GM23338 (cell line): ENCODE results near the gene HBS1L. TPM values are rescaled to one million over a fixed set of nuclear protein-coding genes. Genes with fewer than 3 reads are reported as not detected.

Experiments
- ATAC-seq: fragments of 200-7000 bp; cut with Tn5 transposase; 3 replicates; pipeline ENCODE4 v1.9.1; 2020
- DNase-seq: peaks from one replicate; pipeline ENCODE4 v3.0.0-alpha.2; 2015; ENCODE audit warnings: low spot score
- H2AFZ ChIP-seq: fragments of 200-600 bp; sonication (generic); 2 replicates; pipeline ENCODE4 v1.8.0; 2016; ENCODE audit warnings: antibody characterized with exemption, mild to moderate bottlenecking, moderate library complexity
- H3F3A ChIP-seq: fragments of 200-600 bp; sonication (generic); replicated peaks from 2 replicates; pipeline ENCODE4 v1.8.0; 2017; ENCODE audit warnings: antibody characterized with exemption, mixed run types, low read depth
- H3K27ac ChIP-seq: fragments of 200-600 bp; sonication (generic); 2 replicates; pipeline ENCODE4 v1.6.1; 2016; ENCODE audit warnings: low read depth
- H3K27me3 ChIP-seq: fragments of 200-600 bp; sonication (generic); 2 replicates; pipeline ENCODE4 v1.8.0; 2016; ENCODE audit warnings: mild to moderate bottlenecking, mixed run types, moderate library complexity; ENCODE audit not compliant: insufficient read depth
- H3K36me3 ChIP-seq: fragments of 200-600 bp; sonication (generic); 2 replicates; pipeline ENCODE4 v1.8.0; 2016; ENCODE audit warnings: mild to moderate bottlenecking; ENCODE audit not compliant: insufficient read depth
- H3K4me1 ChIP-seq: fragments of 200-600 bp; sonication (generic); 2 replicates; pipeline ENCODE4 v1.8.0; 2016; ENCODE audit warnings: mild to moderate bottlenecking, moderate library complexity; ENCODE audit not compliant: insufficient read depth
- H3K4me2 ChIP-seq: fragments of 200-600 bp; sonication (generic); 2 replicates; pipeline ENCODE4 v1.7.1; 2017; ENCODE audit warnings: mixed run types
- H3K4me3 ChIP-seq: fragments of 200-600 bp; sonication (generic); 2 replicates; pipeline ENCODE4 v1.6.1; 2016; ENCODE audit warnings: mixed run types
- H3K79me2 ChIP-seq: fragments of 200-600 bp; sonication (generic); replicated peaks from 2 replicates; pipeline ENCODE4 v1.8.0; 2017; ENCODE audit warnings: mild to moderate bottlenecking; ENCODE audit not compliant: insufficient read depth
- H3K9me2 ChIP-seq: fragments of 200-600 bp; sonication (generic); 2 replicates; pipeline ENCODE4 v1.8.0; 2017; ENCODE audit not compliant: insufficient read depth
- H4K20me1 ChIP-seq: fragments of 200-600 bp; sonication (generic); replicated peaks from 2 replicates; pipeline ENCODE4 v1.8.0; 2017; ENCODE audit warnings: mild to moderate bottlenecking; ENCODE audit not compliant: insufficient read depth
- H3K27ac Mint-ChIP-seq: 2 replicates; pipeline ENCODE4 v1.8.0; 2020; ENCODE audit warnings: inconsistent platforms, mild to moderate bottlenecking, moderate library complexity, mixed read lengths
- H3K27me3 Mint-ChIP-seq: 3 replicates; pipeline ENCODE4 v1.8.0; 2022; ENCODE audit warnings: low read depth, mild to moderate bottlenecking, moderate library complexity, mixed read lengths, inconsistent platforms; ENCODE audit not compliant: insufficient read depth, poor library complexity
- H3K36me3 Mint-ChIP-seq: 3 replicates; pipeline ENCODE4 v1.8.0; 2021; ENCODE audit warnings: low read depth, mild to moderate bottlenecking, inconsistent platforms, moderate library complexity, mixed read lengths
- H3K4me1 Mint-ChIP-seq: 3 replicates; pipeline ENCODE4 v1.8.0; 2020; ENCODE audit warnings: mild to moderate bottlenecking, inconsistent platforms, mixed read lengths
- H3K4me3 Mint-ChIP-seq: 3 replicates; pipeline ENCODE4 v1.8.0; 2021; ENCODE audit warnings: moderate library complexity, mild to moderate bottlenecking, inconsistent platforms, mixed read lengths
- H3K9me3 Mint-ChIP-seq: 3 replicates; pipeline ENCODE4 v1.8.0; 2020; ENCODE audit warnings: moderate library complexity, mild to moderate bottlenecking, inconsistent platforms, mixed read lengths
- CREB1 ChIP-seq: fragments of 250-450 bp; sonication (Bioruptor Pico); IDR thresholded peaks from 2 replicates; pipeline ENCODE4 v1.5.0; 2020; ENCODE audit warnings: low read depth, mild to moderate bottlenecking, moderate library complexity
- EZH2 ChIP-seq: fragments of 200-600 bp; sonication (generic); IDR thresholded peaks from one replicate; pipeline ENCODE4 v1.8.0; 2017; ENCODE audit warnings: antibody characterized with exemption, mild to moderate bottlenecking, low read depth; ENCODE audit not compliant: unreplicated experiment
- EZH2phosphoT487 ChIP-seq: fragments of 200-600 bp; sonication (generic); IDR thresholded peaks from one replicate; pipeline ENCODE4 v1.8.1; 2018; ENCODE audit warnings: antibody characterized with exemption; ENCODE audit not compliant: unreplicated experiment
- JUNB ChIP-seq: IDR thresholded peaks from one replicate; pipeline ENCODE4 v1.6.1; 2016; ENCODE audit warnings: antibody characterized with exemption; ENCODE audit not compliant: unreplicated experiment
- NANOG ChIP-seq: IDR thresholded peaks from 2 replicates; pipeline ENCODE4 v1.6.1; 2016; ENCODE audit warnings: antibody characterized with exemption, borderline replicate concordance
- POLR2AphosphoS5 ChIP-seq: IDR thresholded peaks from 2 replicates; pipeline ENCODE4 v1.6.1; 2016; ENCODE audit warnings: antibody characterized with exemption, low read depth
- STAT1 ChIP-seq: IDR thresholded peaks from one replicate; pipeline ENCODE4 v1.6.1; 2016; ENCODE audit warnings: antibody characterized with exemption; ENCODE audit not compliant: unreplicated experiment
- ZNF114 ChIP-seq: fragments of 250-450 bp; sonication (Bioruptor Pico); IDR thresholded peaks from 2 replicates; pipeline ENCODE4 v1.5.0; 2020; ENCODE audit warnings: mild to moderate bottlenecking, moderate library complexity
- ZNF331 ChIP-seq: fragments of 250-450 bp; sonication (Bioruptor Pico); IDR thresholded peaks from 2 replicates; pipeline ENCODE4 v1.5.0; 2020; ENCODE audit warnings: low read depth, mild to moderate bottlenecking, moderate library complexity
- polyA plus RNA-seq: library from polyadenylated mRNA; unstranded; fragments of >200 nt; fragmentation: Nextera tagmentation; extraction: Ambion mirVana; gene quantifications from 2 replicates; pipeline ENCODE4 v1.2.1, GENCODE V29; 2016
- total RNA-seq: library from RNA; depleted of rRNA; stranded (reverse); fragments of >200 nt; shearing (Covaris generic); gene quantifications from 2 replicates; pipeline ENCODE4 v1.2.3, GENCODE V29; 2014
- TF ChIP-seq, protein P1 (sequence below), 2 experiments: fragments of 200-600 bp in 1 of 2; sonication (generic) in 1 of 2; conservative IDR thresholded peaks; 2 replicates each; pipeline versions ENCODE4 v1.5.1 to v1.6.1; 2016 to 2017; ENCODE audit warnings: antibody characterized with exemption in 2 of 2, low read depth in 2 of 2, mild to moderate bottlenecking in 2 of 2, moderate library complexity in 1 of 2
- TF ChIP-seq, protein P2 (sequence below): IDR thresholded peaks from 2 replicates; pipeline ENCODE4 v1.6.1; 2016; ENCODE audit warnings: antibody characterized with exemption
- TF ChIP-seq, protein P3 (sequence below): fragments of 250-450 bp; sonication (Bioruptor Pico); IDR thresholded peaks from 2 replicates; pipeline ENCODE4 v1.5.0; 2020; ENCODE audit warnings: mild to moderate bottlenecking, moderate library complexity

The HBS1L gene
- total and polyA plus RNA-seq, 2 experiments from 2014 or later: 59.9 to 94.1 TPM

DNA sequence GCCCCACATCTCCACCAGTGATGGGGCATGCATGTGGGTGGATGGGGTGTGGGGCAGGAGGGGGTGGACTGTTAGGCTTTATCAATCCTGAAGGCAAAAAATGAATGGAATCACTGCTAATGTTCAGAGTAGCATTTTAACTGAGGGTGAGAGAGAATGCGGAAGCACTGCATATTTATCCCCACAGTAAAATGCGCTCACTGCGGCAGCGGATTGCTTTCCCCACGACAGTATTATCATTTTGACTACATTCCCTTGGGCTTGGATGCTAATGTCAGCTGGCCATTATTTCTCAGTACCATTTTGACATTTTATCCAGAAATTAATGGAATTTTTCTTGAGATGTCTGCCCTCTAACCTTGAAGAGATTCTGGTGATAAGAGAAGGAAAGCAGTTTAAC is 118.1 kb downstream of the HBS1L start (continued):
- TF ChIP-seq, protein P1, sequence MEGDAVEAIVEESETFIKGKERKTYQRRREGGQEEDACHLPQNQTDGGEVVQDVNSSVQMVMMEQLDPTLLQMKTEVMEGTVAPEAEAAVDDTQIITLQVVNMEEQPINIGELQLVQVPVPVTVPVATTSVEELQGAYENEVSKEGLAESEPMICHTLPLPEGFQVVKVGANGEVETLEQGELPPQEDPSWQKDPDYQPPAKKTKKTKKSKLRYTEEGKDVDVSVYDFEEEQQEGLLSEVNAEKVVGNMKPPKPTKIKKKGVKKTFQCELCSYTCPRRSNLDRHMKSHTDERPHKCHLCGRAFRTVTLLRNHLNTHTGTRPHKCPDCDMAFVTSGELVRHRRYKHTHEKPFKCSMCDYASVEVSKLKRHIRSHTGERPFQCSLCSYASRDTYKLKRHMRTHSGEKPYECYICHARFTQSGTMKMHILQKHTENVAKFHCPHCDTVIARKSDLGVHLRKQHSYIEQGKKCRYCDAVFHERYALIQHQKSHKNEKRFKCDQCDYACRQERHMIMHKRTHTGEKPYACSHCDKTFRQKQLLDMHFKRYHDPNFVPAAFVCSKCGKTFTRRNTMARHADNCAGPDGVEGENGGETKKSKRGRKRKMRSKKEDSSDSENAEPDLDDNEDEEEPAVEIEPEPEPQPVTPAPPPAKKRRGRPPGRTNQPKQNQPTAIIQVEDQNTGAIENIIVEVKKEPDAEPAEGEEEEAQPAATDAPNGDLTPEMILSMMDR (conservative IDR thresholded peaks at IDR 0.05; ENCODE audit: low read depth in 2 of 2): no peak
- no peak for TF ChIP-seq POLR2AphosphoS5

DNA sequence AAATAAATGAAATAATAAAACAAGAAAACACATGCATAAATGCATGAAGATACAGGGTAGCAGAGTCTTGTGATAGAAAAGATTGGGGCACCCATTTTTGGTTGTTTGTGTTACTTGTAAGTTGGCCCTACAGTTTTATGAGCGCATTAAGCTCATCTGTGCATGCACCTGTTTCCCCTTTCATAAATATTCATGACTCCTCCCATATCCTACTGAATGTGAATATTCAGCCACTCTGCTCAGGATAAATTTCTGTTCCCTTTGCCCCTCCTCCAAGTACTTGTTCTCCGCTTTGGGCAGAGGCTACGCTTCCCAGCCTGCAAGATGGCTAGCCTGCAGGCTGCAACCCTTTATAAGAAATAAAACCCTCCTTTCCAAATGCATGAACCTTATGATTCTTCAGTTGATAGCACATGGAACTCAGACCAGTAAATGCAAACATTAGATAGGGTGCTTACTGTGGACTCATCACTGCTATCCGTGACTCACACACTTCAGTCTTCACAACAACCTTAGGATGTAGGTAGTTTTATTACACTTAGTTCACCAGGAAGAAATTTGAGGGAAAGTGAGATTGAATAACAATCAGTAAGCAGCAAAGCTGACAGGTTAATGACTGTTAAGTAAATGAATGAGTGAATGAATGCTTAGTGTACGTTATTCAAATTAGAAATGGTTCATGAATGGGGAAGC is 119.7 kb downstream of the HBS1L start:
- Histone ChIP-seq H3K27me3 (no peaks in the 10 kb centered on the region), H3K79me2 (no peaks in the 10 kb centered on the region), H3F3A (no peaks in the 10 kb centered on the region), H3K9me2 (0 out of 2 replicates have a peak, but pooled peaks cover 6% of the 10 kb centered on the region), H3K4me3 (no peak overlapping the region), H2AFZ (no peak overlapping the region), H3K4me1 (no peaks in the 10 kb centered on the region), H3K27ac (no peak overlapping the region), H4K20me1 (no peaks in the 10 kb centered on the region), H3K4me2 (no peak overlapping the region), H3K36me3 (no peaks in the 10 kb centered on the region)
- H3K4me3 Mint-ChIP-seq: no peak overlapping the region
- DNase-seq: no peak
- no peaks in the 10 kb centered on the region for H3K9me3 Mint-ChIP-seq
- no peaks in the 10 kb centered on the region for H3K36me3 Mint-ChIP-seq
- no peak for ATAC-seq
- H3K27ac Mint-ChIP-seq: no peak overlapping the region
- H3K27me3 Mint-ChIP-seq: peaks cover 2% of the 10 kb centered on the region
- H3K4me1 Mint-ChIP-seq: peaks cover 2% of the 10 kb centered on the region; the same call in 2 of the 3 replicates
- TF ChIP-seq STAT1 (no peak), NANOG (no peak), CREB1 (no peak), EZH2phosphoT487 (no peak), POLR2AphosphoS5 (no peak), JUNB (no peak), ZNF114 (CRISPR knock-in tag) (no peak), ZNF331 (CRISPR knock-in tag) (no peak), EZH2 (no peak)
- TF ChIP-seq, protein P2, sequence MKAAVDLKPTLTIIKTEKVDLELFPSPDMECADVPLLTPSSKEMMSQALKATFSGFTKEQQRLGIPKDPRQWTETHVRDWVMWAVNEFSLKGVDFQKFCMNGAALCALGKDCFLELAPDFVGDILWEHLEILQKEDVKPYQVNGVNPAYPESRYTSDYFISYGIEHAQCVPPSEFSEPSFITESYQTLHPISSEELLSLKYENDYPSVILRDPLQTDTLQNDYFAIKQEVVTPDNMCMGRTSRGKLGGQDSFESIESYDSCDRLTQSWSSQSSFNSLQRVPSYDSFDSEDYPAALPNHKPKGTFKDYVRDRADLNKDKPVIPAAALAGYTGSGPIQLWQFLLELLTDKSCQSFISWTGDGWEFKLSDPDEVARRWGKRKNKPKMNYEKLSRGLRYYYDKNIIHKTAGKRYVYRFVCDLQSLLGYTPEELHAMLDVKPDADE: no peak
- TF ChIP-seq, protein P1 (conservative IDR thresholded peaks at IDR 0.05; ENCODE audit: low read depth in 2 of 2): no peak
- TF ChIP-seq, protein P3, sequence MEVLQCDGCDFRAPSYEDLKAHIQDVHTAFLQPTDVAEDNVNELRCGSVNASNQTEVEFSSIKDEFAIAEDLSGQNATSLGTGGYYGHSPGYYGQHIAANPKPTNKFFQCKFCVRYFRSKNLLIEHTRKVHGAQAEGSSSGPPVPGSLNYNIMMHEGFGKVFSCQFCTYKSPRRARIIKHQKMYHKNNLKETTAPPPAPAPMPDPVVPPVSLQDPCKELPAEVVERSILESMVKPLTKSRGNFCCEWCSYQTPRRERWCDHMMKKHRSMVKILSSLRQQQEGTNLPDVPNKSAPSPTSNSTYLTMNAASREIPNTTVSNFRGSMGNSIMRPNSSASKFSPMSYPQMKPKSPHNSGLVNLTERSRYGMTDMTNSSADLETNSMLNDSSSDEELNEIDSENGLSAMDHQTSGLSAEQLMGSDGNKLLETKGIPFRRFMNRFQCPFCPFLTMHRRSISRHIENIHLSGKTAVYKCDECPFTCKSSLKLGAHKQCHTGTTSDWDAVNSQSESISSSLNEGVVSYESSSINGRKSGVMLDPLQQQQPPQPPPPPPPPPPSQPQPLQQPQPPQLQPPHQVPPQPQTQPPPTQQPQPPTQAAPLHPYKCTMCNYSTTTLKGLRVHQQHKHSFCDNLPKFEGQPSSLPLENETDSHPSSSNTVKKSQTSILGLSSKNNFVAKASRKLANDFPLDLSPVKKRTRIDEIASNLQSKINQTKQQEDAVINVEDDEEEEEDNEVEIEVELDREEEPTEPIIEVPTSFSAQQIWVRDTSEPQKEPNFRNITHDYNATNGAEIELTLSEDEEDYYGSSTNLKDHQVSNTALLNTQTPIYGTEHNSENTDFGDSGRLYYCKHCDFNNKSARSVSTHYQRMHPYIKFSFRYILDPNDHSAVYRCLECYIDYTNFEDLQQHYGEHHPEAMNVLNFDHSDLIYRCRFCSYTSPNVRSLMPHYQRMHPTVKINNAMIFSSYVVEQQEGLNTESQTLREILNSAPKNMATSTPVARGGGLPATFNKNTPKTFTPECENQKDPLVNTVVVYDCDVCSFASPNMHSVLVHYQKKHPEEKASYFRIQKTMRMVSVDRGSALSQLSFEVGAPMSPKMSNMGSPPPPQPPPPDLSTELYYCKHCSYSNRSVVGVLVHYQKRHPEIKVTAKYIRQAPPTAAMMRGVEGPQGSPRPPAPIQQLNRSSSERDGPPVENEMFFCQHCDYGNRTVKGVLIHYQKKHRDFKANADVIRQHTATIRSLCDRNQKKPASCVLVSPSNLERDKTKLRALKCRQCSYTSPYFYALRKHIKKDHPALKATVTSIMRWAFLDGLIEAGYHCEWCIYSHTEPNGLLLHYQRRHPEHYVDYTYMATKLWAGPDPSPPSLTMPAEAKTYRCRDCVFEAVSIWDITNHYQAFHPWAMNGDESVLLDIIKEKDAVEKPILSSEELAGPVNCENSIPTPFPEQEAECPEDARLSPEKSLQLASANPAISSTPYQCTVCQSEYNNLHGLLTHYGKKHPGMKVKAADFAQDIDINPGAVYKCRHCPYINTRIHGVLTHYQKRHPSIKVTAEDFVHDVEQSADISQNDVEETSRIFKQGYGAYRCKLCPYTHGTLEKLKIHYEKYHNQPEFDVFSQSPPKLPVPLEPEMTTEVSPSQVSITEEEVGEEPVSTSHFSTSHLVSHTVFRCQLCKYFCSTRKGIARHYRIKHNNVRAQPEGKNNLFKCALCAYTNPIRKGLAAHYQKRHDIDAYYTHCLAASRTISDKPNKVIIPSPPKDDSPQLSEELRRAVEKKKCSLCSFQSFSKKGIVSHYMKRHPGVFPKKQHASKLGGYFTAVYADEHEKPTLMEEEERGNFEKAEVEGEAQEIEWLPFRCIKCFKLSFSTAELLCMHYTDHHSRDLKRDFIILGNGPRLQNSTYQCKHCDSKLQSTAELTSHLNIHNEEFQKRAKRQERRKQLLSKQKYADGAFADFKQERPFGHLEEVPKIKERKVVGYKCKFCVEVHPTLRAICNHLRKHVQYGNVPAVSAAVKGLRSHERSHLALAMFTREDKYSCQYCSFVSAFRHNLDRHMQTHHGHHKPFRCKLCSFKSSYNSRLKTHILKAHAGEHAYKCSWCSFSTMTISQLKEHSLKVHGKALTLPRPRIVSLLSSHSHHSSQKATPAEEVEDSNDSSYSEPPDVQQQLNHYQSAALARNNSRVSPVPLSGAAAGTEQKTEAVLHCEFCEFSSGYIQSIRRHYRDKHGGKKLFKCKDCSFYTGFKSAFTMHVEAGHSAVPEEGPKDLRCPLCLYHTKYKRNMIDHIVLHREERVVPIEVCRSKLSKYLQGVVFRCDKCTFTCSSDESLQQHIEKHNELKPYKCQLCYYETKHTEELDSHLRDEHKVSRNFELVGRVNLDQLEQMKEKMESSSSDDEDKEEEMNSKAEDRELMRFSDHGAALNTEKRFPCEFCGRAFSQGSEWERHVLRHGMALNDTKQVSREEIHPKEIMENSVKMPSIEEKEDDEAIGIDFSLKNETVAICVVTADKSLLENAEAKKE (CRISPR knock-in tag): no peak
